GM12872 (cell line): Measurements from ENCODE around the gene PPP1R37.

ENCODE experiments used
- CTCF ChIP-seq: IDR thresholded peaks from 3 replicates; pipeline ENCODE4 v1.5.1; 2011; ENCODE audit warnings: low read depth, mild to moderate bottlenecking, low read length, moderate library complexity; ENCODE audit not compliant: insufficient read depth

Gene PPP1R37

GRCh38 chr19:45156011-45156630 lies 63.1 kb downstream of the PPP1R37 start:
- TF ChIP-seq CTCF = no peak

GRCh38 chr19:45156751-45157150 lies 63.8 kb downstream of the PPP1R37 start:
- no peak for TF ChIP-seq CTCF

GRCh38 chr19:45158503-45159209 lies 65.7 kb downstream of the PPP1R37 start:
- TF ChIP-seq CTCF = no peak

GRCh38 chr19:45159210-45159970 lies 66.4 kb downstream of the PPP1R37 start:
- no peak for TF ChIP-seq CTCF

- no peak for TF ChIP-seq CTCF
Measured at GRCh38 chr19:45159971-45160324, 67.0 kb downstream of the PPP1R37 start.

- TF ChIP-seq CTCF = no peak
Measured at GRCh38 chr19:45160870-45161737, 68.1 kb downstream of the PPP1R37 start, which contains the start of gene NKPD1. Gene NKPD1 (minus strand): TSS chr19:45160982. CDS start chr19:45160150, 832 bp downstream.
